GM18868 (cell line): ENCODE measurements around the gene NEK8.

ENCODE experiments used
- ATAC-seq: cut with Tn5 transposase; IDR thresholded peaks from one replicate; pipeline ENCODE4 v1.9.1; 2021; ENCODE audit warnings: mild to moderate bottlenecking, moderate library complexity; ENCODE audit not compliant: unreplicated experiment

Gene NEK8

DNA sequence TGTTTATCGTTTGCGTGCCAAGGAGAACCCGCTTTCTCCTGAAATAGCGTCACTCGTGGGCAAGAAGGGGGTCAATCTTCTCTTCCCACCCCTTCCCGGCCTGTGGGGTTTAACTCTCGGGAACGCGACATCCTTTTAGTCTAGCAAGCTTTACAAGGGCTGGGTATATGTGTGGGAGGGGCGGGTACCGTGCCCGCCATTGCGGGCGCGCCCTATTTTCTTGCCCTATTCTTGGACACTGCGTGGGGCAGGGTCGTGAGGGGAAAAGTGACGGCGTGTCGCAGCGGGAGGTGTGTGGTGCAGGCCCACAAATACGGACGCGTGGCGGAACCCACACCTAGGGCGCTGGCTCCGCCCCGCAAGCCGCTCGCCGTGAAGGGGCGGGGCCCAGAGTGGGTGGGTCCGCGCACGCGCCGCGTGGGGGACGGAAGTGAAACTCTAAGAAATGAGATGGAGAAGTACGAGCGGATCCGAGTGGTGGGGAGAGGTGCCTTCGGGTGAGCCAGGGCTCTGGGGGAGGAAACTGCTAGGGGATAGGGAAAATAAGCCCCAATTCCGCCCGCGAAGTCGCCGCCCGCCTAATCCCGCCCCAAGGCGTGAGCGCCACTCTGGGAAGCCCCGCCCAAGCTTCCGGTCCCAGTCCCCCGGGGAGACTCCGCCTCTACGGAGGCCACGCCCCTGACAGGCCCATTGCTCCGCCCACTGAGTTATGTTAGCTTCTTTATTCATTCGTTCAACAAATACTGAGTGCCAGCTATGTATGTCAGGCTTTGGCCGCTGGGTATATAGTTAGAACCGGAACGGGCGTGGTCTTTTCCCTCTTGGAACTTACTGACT, at the start of gene NEK8:
Gene NEK8 (plus strand): TSS at position 425 of the 837 bp plus-strand sequence. CDS start 26 bp downstream, at position 451.
- peak; percentile 36 for ATAC-seq

DNA sequence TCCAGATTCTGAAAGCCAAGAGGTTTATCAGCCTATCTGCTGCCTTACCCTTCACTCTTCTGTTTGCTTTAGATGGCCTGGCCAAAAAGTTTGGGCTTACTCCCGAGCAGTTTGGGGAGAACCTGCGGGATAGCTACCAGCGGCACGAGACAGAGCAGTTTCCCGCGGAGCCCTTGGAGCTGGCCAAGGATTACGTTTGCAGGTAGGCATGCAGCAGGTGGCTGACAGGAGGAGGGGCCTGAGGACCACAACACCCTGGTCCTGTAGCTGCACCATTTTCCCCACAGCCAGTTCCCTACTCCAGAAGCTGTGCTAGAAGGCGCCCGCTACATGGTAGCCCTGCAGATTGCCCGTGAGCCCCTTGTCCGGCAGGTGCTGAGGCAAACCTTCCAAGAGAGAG, 45.9 kb upstream of the NEK8 start:
- no peak for ATAC-seq

DNA sequence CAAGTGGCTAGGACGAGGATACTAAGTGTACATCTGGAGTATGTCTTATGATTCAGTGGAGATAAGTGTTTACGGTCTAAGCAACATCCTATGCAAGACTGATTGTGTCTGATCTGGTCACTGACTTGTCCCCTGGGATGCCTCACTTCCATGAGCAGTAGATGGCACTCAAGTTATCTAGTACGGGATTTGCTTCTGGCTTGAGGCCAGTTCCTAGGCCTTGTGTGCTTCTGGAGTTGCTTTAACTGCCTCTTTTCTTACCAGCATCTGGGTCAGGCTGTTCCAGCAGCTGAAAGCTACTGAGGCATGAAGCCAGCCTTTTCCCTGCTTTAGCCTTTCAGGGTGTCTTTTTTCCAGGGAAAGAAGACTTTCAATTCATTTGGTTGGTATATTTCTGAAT, 43.6 kb upstream of the NEK8 start:
- no peak for ATAC-seq

DNA sequence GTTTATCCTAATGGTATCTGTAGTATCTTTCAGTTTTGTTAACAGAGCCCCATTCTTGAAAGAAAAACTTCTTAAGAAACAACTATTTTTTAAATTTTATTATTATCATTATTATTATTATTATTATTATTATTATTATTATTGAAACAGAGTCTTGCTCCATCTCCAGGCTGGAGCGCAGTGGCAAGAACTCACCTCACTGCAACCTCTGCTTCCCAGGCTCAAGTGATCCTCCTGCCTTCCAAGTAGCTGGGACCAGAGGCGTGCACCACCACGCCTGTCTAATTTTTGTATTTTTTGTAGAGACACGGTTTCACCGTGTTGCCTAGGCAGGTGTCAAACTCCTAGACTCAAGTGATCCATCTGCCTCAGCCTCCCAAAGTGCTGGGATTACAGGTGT, 43.2 kb upstream of the NEK8 start:
- ATAC-seq: no peak

DNA sequence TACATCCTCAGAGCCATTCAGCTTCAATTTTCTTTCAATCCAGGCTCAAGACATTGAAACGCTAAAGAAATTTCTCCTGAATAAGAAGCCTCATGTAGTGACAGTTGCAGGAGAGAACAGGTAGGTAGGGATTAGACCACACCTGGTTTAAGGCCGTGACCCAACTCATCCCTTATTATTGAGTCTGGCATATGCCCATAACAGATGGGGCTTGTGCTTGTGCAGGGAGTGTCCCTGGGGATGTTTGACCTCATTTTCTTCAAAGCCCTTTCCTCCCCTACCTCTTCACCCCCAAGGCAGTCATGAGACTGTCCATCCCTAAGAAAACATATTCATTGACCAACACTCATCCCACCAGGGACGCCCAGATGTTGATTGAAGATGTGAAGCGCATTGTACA, 42.3 kb upstream of the NEK8 start:
- ATAC-seq: no peak

DNA sequence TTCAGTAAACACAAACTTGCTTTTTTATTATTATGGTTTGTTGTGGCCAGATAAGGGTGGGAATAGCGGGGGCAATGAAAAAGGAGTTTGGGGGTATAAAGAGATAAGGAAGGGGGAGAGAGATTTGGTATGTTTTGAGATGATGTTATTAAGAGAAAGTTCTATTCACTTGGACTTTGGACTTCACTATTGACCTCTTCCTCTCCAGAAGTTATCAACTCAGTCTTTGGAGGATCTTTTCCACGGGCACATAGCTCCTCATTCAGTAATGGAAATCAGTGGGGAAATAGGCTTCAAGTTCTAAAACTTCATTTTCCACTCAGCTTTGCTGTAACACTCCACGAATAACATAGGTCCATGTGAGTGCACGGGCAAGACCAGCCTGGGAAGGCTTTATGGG, 40.1 kb upstream of the NEK8 start:
- no peak for ATAC-seq

DNA sequence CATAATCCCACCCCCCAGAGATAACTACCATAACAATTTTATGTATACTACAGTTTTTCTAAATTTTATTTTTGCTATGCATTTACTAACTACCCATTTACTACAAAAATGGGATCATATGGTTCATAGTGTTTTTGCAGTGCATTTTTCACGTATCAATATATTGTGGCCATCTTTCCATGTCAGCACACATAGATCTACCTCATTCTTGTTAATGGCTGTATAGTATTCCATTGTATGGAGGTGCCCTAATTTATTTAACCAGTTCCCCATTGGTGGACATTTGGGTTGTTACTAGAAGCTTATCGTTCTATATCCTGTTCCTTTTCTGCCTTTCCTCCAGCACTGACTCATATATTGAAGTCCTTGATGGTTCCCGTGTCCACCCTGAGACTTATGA, 39.6 kb upstream of the NEK8 start:
- ATAC-seq: no peak

DNA sequence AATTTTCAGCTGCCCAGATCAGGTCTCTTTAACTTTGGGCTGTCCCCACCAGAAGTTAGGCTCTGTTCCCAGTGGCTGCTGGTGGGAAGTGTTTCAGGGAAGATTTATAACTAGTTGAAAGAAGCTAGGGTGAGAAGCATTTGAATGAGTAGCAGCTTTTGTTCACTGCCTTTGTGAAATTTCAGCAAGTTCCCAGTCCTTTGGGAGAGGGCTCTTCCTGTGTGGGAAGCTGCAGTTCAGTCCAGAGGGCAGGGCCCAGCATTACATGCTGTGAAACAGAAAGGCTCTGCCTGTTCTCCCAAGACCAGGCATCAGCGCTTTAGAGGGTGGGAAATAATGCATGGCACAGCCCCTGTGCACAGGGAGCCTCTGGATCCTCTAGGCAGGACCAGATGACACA, 34.7 kb upstream of the NEK8 start:
- ATAC-seq: no peak

DNA sequence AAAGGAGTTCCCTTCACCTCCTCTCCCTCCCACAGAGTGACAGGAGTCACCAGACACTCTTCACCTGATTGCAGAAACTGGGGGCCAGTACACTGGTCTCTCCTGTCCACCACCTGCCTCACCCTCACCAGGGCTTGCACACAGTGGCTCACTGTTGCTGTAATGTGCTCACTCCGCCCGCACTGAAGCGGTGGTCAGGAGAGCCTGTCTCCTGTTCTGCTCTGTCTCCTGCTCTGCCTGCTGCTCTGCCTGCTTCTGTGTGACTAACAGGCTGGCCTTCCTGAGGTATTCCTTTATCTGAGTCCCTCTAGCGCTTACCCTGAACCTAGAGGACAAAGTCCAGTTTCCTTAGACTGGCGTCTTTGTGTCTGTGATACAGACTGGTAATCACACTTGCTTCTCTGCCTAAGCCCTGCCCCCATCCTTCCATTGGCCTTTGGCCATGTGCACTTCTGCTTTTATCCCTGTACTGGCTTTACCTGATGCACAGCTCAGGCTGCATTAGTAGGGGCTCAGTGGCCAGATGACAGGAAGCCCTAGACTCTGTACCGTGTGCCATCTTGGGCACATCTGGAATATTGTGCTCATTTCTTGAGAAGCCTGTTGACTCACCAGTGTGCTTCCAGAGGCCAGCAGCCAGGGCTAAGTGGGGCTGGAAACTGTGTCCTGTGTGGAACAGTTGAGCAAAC, 30.2 kb upstream of the NEK8 start:
- no peak for ATAC-seq

DNA sequence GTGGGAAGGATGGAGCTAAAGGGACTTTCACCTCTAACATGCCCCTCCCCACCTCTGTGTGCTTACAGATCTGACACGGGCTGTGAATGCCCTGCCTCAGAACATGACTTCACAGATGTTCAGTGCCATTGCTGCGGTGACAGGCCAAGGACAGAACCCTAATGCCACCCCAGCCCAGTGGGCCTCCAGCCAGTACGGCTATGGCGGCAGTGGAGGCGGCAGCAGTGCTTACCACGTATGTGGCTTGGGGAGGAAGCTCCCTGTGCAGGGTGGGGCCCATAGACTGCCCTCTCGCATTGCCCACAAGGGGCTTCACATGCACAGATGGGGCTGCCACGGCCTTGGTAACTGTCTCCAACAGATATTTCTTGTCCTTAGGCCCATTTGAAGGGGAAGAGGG, 28.3 kb upstream of the NEK8 start:
- no peak for ATAC-seq

DNA sequence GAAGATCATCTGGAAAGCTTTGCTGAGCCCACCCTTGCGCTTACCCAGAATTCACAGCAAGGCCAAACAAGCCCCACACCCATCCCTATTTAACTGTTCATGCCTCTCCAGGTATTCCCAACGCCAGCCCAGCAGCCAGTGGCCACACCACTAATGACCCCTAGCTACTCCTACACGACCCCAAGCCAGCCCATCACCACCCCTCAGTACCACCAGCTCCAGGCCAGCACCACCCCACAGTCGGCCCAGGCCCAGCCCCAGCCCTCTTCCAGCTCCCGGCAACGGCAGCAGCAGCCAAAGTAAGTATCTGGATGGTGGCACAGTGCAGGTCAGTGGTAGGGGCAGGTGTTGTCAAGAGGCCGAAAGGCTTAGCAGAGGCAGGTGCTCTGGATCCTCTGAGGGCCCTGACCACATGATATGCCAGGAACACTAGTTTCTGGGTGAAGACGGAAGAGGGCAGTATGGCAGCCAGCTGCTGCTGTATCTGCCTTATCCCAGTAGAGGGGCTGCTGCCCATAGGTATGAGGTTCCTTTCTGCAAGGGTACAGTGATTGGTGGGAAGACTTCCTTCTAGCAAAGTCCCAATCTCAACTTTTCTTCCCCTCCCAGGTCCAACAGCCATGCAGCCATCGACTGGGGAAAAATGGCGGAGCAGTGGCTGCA, 27.6 kb upstream of the NEK8 start:
- ATAC-seq: no peak

DNA sequence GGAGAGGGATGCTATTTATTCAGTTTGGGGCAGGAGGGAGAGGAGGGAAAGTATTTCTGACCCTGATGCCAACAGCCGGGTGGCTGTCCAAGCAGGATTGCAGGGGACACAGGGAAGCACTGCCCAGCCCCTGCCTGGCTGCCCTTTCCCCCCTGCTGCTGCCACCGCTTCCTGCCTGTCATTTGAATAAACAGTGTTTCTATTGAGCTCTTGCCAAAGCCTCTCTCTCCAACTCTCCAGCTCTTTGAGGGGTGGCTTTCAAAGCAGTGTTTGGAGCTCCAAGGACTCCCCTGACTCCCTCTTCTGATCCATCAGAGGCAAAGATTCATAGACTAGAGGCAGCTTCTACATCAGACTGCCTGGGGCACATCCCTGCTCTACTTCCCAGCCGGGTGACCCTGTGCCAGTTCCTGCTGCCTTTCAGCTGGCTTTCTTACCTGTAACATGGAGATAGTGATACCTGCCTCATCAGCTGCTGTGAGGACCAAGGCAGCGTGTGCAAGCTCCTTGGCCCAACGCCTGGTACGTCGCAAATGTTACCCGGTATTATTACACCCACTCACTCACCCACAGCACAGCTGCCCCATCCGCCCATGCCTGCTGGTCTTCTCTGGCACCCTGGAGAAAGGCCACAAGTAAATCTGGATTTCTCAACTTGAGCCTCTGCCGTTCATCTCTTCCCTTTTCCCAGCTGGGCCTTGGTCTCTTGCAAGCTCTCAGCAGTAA, 26.4 kb upstream of the NEK8 start:
- ATAC-seq: no peak

DNA sequence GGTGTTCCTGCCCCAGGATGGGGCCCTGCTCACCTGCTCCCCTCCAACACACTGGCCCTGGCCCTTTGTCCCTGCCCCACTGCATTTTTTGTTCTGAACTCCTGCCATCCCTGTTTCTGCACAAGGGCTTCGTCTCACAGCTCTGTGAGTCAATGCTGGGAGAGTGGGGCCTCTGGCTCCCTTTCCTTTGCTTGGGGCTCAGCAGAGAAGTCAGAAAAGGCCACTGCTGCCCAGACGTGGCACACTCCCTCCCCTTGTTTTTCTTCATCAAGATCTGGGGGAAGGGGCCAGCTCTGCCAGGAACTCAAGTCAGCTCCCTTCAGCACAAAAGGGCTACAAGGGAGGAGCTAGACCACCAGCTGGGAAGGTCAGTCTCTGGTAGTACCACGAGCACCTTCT, 25.8 kb upstream of the NEK8 start:
- ATAC-seq: no peak

DNA sequence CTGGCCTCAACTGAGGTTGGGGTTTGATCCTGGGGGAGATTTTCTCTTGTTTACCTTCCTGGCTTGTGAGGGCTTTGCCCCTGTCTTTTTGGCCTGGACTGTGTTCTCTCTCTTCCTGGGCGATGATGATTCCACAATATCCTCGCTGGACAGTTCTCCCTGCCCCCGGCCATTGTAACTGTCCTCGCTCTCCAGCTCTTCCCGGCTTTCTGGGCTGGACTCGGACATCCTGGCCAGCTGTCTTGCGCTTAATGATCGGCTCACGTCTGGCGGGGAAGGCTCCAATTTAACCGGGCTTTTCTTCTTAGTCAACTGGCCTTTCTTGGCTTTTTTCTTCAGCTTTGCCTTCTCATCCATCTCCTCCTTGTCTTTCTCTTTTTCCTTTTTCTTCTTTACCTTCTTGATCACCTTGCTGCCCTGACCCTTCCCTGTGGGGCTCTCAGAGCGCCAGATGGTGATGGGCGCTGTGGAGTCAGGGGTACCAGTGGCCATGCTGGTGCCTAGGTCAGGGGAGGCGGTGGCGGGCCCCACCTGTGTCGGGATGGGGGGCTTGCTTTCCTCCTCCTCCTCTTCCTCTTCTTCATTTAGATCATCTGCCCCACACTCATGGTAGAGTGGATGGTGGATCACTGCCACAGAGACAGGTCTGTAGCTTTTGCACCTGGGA, 24.9 kb upstream of the NEK8 start:
- no peak for ATAC-seq

DNA sequence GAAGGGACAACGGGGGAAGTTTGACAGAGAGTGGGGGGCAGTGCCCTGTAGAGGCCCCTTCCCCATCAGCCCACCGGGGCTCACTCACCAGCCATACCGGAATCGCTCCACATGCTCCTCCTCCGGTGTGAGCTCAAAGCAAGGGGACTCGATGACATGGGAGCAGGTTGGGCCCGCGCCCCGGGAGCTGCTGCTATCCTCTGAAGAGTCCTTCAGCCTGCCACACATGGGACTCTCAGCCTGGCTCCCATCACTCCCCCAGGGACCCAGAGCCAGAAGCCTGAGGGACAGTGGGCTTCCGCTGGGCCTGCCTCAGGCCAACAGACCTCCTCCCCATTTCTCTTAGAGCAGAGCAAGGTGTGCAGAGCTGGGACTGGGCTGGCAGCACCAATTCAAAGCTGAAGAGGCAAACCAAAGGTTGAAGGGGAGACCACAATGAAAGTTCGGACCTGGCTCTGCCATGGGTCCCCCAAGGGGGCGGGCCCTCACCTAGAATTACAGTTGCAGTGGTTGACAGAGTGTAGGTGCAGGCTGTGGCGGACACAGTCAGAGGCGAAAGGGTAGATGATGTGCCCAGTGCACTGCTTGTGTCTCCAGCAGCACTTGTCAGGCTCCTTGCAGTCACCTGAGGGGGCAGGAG, 24.2 kb upstream of the NEK8 start:
- ATAC-seq: no peak

DNA sequence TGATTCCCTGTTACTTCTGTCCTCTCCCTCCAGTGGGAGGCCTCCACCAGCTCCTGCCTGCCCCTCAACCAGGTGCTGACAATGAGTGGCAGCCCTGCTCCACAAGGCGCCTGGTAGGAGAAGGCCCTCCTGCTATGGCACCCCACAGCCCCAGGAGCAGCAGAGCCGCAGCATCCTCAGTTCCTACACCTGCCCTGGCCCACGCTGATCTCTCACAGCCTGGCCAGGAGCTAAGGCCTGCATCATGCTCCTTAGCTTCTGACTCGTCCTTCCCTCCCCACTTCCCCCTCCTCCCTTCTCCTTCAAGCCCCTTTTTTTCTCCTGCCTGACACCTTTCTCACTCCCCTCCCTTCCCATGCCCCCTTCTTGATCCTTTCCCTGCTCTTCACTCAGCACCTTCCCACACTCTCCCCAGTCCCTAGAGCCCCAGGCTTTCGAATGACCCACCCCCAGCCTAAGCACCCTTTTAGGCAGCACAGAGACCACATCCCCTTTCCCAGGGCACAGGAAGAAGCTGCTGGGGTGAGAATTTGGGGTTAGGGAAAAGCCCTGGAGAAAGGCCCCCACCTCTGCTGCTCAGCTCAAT, 23.4 kb upstream of the NEK8 start:
- ATAC-seq: no peak

DNA sequence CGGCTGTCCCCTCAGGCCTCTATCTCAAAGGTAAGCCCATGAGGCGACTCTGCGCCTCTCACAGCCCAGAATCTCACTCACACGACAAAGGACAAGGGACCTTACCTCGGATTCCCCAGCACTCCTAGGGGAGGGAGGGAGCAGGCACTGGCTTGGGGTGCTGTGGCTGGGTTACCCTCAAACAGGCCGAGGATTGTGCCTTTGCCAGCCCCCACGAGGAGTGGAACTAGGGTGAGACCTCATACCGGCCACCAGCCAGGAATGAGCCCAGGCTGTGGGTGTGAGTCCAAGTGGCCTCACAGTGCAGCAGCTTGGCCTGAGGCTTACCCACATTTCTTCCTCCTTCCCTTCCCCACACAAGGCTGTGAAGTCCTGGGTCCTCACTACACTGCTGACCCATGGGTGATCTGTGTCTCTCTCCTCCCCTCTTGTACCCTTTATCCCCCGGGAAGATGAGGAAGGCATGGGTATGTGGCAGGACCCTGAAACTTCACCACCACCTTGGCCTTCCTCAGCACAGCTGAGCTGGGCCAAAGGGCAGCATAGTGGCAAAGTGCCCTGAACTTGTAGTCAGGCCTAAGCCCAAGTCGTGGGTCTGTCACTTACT, 22.8 kb upstream of the NEK8 start:
- no peak for ATAC-seq

DNA sequence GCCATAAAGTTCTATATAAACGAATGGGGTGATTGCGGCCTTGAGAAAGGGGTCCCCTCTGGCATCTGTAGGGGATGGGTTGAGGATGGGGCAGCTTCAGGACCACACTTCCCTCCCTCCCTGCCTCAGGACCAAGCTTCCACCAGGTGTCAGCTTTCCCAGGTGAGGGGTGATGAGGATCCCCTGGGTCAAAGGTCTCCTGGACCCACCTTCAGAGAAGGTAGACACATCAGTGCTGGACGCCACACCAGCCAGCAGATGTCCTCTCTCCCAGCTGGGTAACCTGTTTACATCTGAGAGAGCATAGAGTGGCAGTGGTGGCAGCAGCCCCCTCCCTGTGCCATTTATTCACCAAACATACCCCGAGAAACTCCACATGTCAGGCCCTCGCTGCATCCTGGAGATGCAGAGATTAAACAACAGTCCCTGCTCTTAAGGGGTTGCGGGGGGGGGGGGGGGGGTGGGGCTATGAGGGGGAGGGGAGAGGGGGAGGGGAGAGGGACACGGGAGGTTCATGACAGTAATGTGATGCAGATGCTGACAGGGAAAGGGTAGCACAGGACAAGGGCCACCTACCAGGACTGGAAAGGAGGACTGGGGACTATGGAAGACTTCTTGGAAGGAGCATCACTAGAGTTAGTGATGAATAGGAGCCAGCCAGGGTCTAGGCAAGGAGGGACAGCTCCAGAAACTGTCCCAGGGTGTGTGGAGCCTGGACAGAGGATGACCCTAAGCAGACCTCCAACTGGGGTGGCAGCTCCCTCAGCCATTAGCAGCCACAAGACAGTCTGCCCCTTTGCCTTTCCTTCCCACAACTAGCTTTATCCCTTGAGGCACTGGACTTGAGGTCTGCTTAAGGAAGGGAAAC, 21.9 kb upstream of the NEK8 start:
- ATAC-seq: no peak

DNA sequence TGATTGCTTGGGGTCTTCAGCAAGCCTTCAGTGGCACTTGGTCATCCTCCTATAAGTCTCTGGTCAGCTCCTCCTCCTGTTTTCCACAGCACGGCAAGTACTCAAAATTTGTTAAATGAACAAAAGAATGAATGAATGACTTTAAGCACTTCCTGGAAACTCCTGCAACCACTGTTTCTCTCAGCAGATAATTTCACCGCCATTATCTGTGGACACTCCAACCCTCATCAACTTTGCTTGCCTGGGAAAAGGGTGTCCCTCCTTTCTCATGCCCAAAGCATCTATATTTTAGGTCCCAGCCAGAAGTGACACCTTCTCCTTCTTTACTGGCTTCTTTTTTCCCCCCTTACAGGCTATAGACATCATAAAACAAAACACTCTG, 21.3 kb upstream of the NEK8 start:
- no peak for ATAC-seq
